Measurements from ENCODE around the gene BMP6.

GRCh38 chr6:7924867-7925266 is 199.0 kb downstream of the BMP6 start:
- no peak for TF ChIP-seq CTCF (conservative IDR thresholded peaks at IDR 0.05)
- no peak for TF ChIP-seq ZFX (IDR thresholded peaks at IDR 0.05)

Data from C4-2B (cell line).